T-helper 17 cell (primary cell): ENCODE results near the gene NUDT7. TPM values are rescaled to one million over a fixed set of nuclear protein-coding genes. Genes with fewer than 3 reads are reported as not detected.
A peak's percentile ranks its signal among the peaks of the same experiment; 100 is the strongest.

Source experiments
- ATAC-seq: fragments of 150-1000 bp; cut with Tn5 transposase; 2 replicates; pipeline ENCODE4 v1.10.0; 2021; ENCODE audit warnings: mild to moderate bottlenecking, moderate library complexity
- DNase-seq, 3 donors: peaks; one replicate each; pipeline versions ENCODE4 v3.0.0 to v3.0.0-alpha.2; 2020 to 2021
- H3K9me3 ChIP-seq: one replicate; pipeline ENCODE4 v1.7.0; 2013; ENCODE audit warnings: low read length, mild to moderate bottlenecking; ENCODE audit not compliant: control insufficient read depth, poor library complexity, severe bottlenecking
- H3K27ac Mint-ChIP-seq: one replicate; pipeline ENCODE4 v1.8.0; 2022; ENCODE audit warnings: mild to moderate bottlenecking, moderate library complexity, mixed read lengths
- H3K27me3 Mint-ChIP-seq: one replicate; pipeline ENCODE4 v1.8.0; 2022; ENCODE audit warnings: mixed read lengths
- H3K36me3 Mint-ChIP-seq: one replicate; pipeline ENCODE4 v1.8.0; 2022; ENCODE audit warnings: low read depth, mixed read lengths
- H3K4me1 Mint-ChIP-seq: one replicate; pipeline ENCODE4 v1.8.0; 2022; ENCODE audit warnings: mild to moderate bottlenecking, mixed read lengths
- H3K4me3 Mint-ChIP-seq: one replicate; pipeline ENCODE4 v1.8.0; 2022; ENCODE audit warnings: mild to moderate bottlenecking, moderate library complexity, mixed read lengths
- total RNA-seq, 4 donors: library from RNA in 2 of 4; stranded (reverse) in 2 of 4; gene quantifications; one replicate each; pipeline ENCODE4 v1.2.3 and lab custom pipeline; 2022 to 2026

The NUDT7 gene
- total RNA-seq, 2 donors from 2014 or later: 3.5 to 4.0 TPM

DNA sequence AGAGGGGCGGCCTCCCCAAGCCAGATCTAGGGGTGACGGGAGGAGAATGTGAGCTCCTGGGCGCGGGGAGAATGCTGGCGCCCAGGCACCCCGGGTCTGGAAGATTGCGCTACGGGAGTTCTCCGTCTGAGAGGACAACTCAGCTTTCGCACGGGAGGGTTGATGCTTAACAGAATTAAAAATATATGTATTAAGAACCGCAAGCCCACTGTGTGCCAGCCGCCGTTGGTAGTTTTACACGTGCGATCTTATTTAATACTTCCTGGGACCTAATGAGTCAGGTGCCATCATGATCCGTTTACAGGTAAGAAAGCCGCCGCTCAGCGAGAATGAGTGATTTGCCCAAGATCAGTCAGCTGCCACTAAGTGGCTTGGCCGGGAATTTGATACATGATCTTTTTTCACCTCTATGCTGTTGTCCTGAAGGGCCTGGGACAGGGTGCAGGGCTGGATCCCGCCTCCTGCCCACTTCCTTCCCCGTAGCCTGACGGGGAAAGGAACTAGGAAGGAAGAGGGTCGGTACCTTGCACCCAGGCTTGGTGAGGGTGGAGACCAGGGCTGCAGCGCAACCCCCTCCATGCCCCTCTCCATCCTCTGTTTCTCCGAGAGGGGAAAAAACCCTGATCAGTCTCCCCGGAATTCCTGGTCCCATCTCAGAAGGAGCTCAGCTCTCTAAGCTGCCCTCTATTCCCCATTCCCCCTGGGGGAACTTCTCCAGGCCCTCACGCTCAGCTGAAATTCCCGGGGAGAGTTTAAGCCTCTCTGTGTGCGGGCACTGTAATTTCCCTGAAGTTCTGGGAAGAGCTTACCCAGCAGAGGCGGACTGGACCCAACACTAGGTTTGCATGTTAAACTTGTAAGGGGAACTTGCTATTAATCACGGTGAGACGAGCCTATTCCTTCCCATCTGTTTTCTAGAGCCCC, 67.0 kb downstream of the NUDT7 start:
- Mint-ChIP-seq H3K4me1 (peaks cover 7% of the 10 kb centered on the region), H3K36me3 (peaks cover 2% of the 10 kb centered on the region), H3K27me3 (peaks cover 68% of the 10 kb centered on the region), H3K27ac (no peak overlapping the region), H3K4me3 (peak overlapping the region; percentile 21)
- ATAC-seq (no peak), DNase-seq (no peak)
- no peaks in the 10 kb centered on the region for H3K9me3 ChIP-seq

DNA sequence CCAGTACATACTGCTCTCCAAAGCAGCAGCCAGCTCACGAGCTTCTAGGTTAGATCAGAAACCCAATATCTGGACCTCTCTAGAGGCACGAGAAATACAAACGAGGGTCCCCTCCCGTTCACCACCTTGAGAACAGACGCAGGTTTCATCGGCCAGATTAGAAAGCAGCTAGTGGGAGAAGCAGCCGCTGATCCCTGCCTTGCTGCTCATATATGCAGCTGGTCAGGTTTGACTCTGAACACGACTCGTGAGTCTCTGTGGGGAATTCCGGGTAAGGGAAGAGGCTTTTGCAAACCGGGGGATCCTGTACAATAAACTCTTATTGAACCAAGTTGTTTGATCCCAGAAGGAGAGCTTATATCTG, 67.7 kb downstream of the NUDT7 start:
- peaks cover 7% of the 10 kb centered on the region for H3K4me1 Mint-ChIP-seq
- peaks cover 68% of the 10 kb centered on the region for H3K27me3 Mint-ChIP-seq
- peaks cover 2% of the 10 kb centered on the region for H3K36me3 Mint-ChIP-seq
- no peaks in the 10 kb centered on the region for H3K9me3 ChIP-seq
- ATAC-seq (no peak), DNase-seq (no peak)
- H3K27ac Mint-ChIP-seq: no peak overlapping the region
- peak overlapping the region; percentile 21 for H3K4me3 Mint-ChIP-seq

DNA sequence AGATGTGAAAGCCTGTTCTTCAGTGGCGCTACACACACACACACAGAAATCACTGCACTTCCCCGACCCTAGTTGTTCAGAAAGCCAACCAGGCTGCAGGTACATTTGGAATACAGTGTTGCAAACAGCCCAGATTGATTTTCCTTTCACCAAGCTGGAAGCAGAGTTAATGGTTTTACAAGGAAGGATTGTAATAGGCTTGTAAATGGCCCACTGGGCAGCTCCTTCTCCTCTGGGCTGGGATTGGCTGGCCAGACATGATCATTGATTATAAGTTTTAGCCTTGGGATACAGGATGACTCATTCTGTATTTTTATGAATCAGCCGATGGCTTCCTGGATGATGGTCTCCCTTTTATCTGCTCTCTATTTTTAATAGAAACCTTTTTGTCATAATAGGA, 68.6 kb downstream of the NUDT7 start:
- no peak for DNase-seq

More for the DNA sequence above, 68.6 kb downstream of the NUDT7 start:
- no peak for ATAC-seq
- Mint-ChIP-seq H3K27ac (no peak overlapping the region), H3K36me3 (peaks cover 2% of the 10 kb centered on the region), H3K4me1 (peaks cover 7% of the 10 kb centered on the region), H3K27me3 (peaks cover 68% of the 10 kb centered on the region), H3K4me3 (no peak overlapping the region)
- H3K9me3 ChIP-seq: no peaks in the 10 kb centered on the region

Other genes with a start within 250 kb of the NUDT7 start
- gene VAT1L, start 66.0 kb downstream of the NUDT7 start, total RNA-seq: not detected